GM19468 (cell line): ENCODE results near the gene PCP4L1.
"Not testable (repeated sequence)": the region's sequence is repeated elsewhere in the genome, so short reads cannot be mapped to it uniquely, and the experiment has no call there.

Experiments used
- ATAC-seq: cut with Tn5 transposase; IDR thresholded peaks from one replicate; pipeline ENCODE4 v1.9.1; 2021; ENCODE audit warnings: mild to moderate bottlenecking, moderate library complexity, moderate number of reproducible peaks; ENCODE audit not compliant: unreplicated experiment; ENCODE audit errors: extremely low read depth

Gene PCP4L1

DNA sequence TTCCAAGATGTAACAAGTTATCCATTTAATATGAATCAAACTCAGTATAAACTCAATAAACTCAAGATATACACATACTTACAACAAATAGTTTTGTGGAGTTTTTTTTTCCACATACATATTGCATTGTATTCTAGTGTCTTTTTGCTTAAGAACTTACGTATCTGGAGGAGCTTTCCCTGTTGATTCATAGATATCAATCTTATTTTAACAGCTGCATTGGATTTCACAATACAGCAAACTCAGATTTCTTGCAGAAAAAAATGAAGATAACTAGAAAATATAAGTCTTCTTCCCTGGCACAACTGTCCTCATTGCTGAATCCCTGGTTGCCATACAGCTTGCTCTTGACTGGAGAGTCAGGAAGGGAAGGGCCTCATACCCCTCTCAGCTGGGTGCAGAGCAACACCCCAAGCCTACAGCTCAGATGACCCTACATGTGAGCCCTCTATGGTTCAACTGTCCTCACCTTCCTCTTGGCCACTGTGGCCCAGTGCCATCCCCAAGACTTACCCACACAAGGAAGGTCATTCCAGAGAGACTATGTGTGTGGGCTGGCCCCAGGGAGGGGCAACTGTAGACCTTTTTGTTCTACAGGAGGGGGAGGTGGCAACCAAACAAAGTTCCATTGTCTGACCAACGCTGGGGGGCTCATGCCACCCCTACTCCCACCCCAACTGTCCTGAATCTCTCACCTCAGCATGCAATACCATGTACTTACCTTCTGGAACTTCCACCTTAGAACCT lies 49.5 kb downstream of the PCP4L1 start:
- ATAC-seq = no peak

DNA sequence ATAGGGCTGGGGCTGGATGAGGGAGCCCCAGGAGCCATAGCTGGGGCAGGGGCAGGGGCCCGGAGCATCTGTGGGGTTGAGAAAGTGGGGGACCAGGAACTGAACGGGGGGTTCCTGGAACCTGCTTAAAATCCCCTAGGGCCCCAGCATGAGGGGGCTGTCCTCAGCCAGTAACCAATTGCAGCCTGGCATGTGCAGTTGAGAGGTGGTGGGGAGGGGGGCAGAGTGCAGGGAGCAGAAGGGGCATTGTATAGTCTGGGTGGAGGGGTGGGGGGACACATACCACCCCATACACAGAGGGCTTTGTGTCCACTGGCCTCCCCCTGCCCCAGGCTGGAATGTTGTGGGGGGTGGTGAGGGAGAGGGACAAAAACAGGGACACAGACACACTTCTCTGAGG lies 51.3 kb downstream of the PCP4L1 start, which contains the start of gene MPZ:
MPZ (minus strand) TSS at position 101 of the 400 bp plus-strand sequence; CDS start at position 38, 63 bp downstream.
- no peak for ATAC-seq

DNA sequence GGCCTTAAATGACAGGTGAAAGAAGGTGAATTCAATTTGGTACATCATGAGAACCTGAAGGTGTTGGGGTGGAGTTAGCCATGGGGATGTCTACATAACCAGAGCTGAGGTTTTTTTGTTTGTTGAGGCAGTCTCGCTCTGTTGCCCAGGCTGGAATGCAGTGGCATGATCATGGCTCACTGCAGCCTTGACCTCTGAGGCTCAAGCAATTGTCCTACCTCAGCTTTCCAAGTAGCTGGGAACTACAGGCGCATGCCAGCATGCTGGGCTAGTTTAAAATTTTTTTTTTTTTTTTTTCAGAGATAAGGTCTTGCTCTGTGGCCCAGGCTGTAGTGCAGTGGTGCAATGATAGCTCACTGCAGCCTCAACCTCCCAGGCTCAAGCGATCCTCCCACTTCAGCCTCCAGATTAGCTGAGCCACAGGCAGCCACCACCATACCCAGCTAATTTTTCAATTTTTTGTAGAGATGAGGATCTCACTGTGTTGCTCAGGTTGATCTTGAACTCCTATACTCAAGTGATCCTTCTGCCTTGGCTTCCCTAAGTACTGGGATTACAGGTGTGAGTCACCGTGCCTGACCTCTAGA lies 53.1 kb downstream of the PCP4L1 start:
- no peak for ATAC-seq

DNA sequence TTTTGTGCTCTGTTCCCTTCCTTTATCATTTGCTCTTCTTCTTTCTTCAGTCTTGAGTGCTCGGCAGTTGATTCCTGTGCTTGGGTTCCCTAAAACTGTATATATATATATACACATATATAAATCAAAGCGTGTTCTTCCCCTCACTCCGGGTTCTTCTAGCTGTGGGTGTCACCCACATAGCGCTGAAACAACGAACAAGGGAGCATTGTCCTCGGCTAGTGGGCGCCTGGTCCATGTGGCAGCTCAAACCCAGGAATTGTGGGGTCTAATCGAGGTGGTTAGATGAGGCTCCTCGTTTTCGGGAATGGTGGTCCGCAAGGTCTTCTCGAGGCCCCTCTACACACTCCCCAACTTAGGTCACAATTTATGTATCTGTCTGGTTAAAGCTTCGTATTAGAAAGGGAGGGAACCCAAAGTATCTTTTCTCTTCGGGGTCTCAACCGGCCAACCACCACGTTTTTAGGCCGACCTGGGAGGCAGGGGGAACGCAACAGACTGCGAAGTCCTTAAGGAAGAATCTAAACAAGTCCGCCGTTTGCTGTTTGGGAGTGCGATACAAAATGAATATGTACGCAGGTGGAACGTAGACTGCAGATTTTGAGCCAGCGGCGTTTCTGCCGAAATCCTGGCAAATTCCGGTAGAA lies 55.1 kb downstream of the PCP4L1 start:
- ATAC-seq = no peak

DNA sequence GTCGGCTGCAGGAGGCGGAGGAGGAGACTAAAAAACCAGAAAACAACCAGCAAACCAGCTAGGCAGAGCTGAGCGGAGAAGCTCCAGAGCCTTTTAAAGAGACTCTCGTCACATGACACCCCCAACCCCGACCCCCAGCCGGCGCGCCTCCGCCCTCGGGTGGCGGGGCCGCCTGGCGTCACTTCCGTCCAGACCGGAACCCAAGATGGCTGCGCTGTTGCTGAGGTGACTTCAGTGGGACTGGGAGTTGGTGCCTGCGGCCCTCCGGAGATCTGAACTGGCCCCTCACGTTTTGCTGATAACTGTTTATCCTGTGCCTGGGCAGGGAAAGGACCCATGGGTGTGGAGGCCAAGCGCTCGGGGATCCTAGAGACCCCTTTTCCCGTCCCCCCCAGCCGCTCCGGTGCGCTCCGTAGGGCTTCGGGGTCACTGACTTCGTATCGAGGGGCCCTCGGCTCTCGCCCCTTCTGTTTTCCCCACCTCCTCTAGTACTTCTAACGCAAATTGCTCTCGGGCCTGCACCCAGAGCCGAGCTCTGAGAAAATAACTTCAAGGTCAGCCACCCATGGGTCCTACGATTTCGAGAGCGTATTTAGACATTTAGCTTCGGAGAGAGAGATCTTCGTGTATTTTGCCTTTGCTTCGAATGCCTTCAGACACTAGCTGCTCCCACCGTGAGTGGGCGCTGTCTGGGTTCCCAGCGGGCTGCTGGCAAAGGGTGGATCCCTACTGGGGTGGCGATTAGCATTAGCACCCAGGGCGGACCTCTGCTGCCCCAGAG lies 55.8 kb downstream of the PCP4L1 start, which contains the start of gene SDHC:
SDHC (plus strand) TSS at position 181 of the 781 bp plus-strand sequence; CDS start at position 206, 25 bp downstream.
- peak; percentile 80 for ATAC-seq

DNA sequence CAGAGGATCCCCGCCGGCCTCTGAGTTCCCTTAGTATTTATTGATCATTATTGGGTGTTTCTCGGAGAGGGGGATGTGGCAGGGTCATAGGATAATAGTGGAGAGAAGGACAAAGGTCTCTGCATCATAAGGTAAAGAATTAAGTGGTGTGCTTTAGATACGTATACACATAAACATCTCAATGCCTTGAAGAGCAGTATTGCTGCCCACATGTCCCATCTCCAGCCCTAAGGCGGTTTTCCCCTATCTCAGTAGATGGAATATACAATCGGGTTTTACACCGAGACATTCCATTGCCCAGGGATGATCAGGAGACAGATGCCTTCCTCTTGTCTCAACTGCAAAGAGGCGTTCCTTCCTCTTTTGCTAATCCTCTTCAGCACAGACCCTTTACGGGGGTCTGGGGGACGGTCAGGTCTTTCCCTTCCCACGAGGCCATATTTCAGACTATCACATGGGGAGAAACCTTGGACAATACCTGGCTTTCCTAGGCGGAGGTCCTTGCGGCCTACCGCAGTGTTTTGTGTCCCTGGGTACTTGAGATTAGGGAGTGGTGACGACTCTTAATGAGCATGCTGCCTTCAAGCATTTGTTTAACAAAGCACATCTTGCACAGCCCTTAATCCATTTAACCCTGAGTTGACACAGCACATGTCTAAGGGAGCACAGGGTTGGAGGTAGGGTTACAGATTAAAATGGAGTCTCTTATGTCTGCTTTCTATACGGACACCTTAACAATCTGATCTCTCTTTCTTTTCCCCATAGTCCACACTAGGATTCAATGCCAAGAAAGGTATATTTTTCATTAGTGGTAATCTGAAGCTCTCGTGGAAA lies 57.5 kb downstream of the PCP4L1 start:
- not testable (repeated sequence) for ATAC-seq

DNA sequence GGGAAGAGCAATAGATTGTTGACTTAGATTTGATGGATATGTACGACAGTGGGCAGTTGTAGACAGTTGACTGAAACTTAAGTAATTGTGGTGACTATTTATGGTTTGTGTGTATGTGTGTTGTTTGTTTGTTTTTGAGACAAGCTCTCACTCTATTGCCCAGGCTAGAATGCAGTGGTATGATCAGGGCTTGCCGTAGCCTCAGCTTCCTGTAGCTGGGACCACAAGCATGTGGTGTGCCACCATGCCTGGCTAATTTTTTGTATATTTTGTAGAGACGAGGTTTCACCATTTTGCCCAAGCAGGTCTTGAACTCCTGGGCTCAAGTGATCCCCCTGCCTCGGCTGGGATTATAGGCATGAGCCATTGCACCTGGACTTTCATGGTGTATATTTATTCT lies 65.5 kb downstream of the PCP4L1 start:
- no peak for ATAC-seq

DNA sequence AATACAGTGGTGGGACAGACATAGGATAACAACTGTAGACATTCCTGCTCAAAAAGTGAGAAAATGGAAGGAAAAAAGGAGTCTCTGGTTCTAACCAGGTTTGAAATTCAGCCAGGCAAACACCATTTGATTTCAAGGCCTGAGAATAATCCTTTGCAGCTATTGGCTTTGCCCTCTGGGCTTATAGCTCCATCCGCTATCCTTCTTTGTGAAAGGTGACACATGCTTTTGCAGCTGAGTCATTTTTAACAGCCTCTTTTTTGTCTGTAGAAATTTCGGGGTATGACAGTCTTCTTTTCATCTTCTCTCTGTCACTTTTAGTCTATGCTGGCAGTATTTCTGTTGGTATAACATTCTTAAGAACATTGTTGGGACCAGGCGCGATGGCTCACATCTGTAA lies 71.8 kb downstream of the PCP4L1 start:
- ATAC-seq = no peak

DNA sequence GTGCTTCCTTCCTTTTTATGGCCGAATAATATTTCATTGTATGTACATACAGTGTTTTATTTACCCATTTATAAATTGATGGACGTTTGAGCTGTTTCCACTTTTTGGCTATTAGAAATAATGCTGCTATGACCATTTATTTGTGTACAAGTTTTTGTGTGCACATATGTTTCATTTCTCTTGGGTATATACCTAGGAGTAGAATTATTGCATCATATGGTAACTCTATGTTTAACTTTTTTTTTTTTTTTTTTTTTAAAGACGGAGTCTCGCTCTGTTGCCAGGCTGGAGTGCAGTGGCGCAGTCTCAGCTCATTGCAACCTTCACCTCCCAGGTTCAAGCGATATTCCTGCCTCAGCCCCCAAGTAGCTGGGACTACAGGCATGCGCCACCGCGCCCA lies 74.6 kb downstream of the PCP4L1 start:
- ATAC-seq = no peak
